Jurkat, Clone E6-1 (cell line): Measurements from ENCODE around the gene CDH16.
"Not testable (repeated sequence)": the region's sequence is repeated elsewhere in the genome, so short reads cannot be mapped to it uniquely, and the experiment has no call there.

Source experiments
- DNase-seq: peaks from one replicate; pipeline ENCODE4 v3.0.0-alpha.2; 2011; ENCODE audit warnings: low read depth, low spot score
- H3K4me3 ChIP-seq: 2 replicates; pipeline ENCODE4 v1.5.1; 2011; ENCODE audit warnings: mild to moderate bottlenecking, low read length, control low read depth, moderate library complexity

The CDH16 gene

GRCh38 chr16:66902648-66903543 lies 15.8 kb downstream of the CDH16 start:
- H3K4me3 ChIP-seq = no peak overlapping the region
- DNase-seq = no peak

GRCh38 chr16:66901626-66902025 lies 17.1 kb downstream of the CDH16 start:
- DNase-seq = no peak

GRCh38 chr16:66900721-66901441 lies 17.8 kb downstream of the CDH16 start:
- DNase-seq = no peak
- H3K4me3 ChIP-seq = no peak overlapping the region

More at GRCh38 chr16:66901626-66902025, 17.1 kb downstream of the CDH16 start:
- no peak overlapping the region for H3K4me3 ChIP-seq

- no peak overlapping the region for H3K4me3 ChIP-seq
Observed at GRCh38 chr16:66899945-66900710, 18.6 kb downstream of the CDH16 start.

GRCh38 chr16:66899310-66899944 lies 19.3 kb downstream of the CDH16 start:
- no peak for DNase-seq
- H3K4me3 ChIP-seq = no peak overlapping the region

More at GRCh38 chr16:66899945-66900710, 18.6 kb downstream of the CDH16 start:
- DNase-seq = no peak

GRCh38 chr16:66898933-66899309 lies 19.8 kb downstream of the CDH16 start:
- DNase-seq = no peak
- H3K4me3 ChIP-seq = no peak overlapping the region

GRCh38 chr16:66898207-66898606 lies 20.5 kb downstream of the CDH16 start:
- DNase-seq = no peak
- no peak overlapping the region for H3K4me3 ChIP-seq

- H3K4me3 ChIP-seq, DNase-seq: not testable (repeated sequence)
Observed at GRCh38 chr16:66896682-66897081, 22.0 kb downstream of the CDH16 start.

- H3K4me3 ChIP-seq = no peak overlapping the region
- no peak for DNase-seq
Observed at GRCh38 chr16:66895999-66896398, 22.7 kb downstream of the CDH16 start.

- no peak overlapping the region for H3K4me3 ChIP-seq
- no peak for DNase-seq
Observed at GRCh38 chr16:66895689-66895979, 23.1 kb downstream of the CDH16 start.

GRCh38 chr16:66894948-66895688 lies 23.6 kb downstream of the CDH16 start:
- no peak overlapping the region for H3K4me3 ChIP-seq
- DNase-seq = no peak

- DNase-seq = no peak
- no peak overlapping the region for H3K4me3 ChIP-seq
Observed at GRCh38 chr16:66894055-66894454, 24.6 kb downstream of the CDH16 start.

GRCh38 chr16:66891797-66892196 lies 26.9 kb downstream of the CDH16 start:
- DNase-seq = no peak
- H3K4me3 ChIP-seq = no peak overlapping the region

GRCh38 chr16:66891360-66891759 lies 27.3 kb downstream of the CDH16 start:
- H3K4me3 ChIP-seq = no peak overlapping the region
- no peak for DNase-seq

GRCh38 chr16:66890799-66891198 lies 27.9 kb downstream of the CDH16 start:
- H3K4me3 ChIP-seq = no peak overlapping the region
- no peak for DNase-seq

GRCh38 chr16:66889622-66890021 lies 29.1 kb downstream of the CDH16 start:
- no peak for DNase-seq
- H3K4me3 ChIP-seq = no peak overlapping the region

GRCh38 chr16:66888647-66889615 lies 29.8 kb downstream of the CDH16 start:
- no peak overlapping the region for H3K4me3 ChIP-seq
- no peak for DNase-seq

- no peak for DNase-seq
- no peak overlapping the region for H3K4me3 ChIP-seq
Observed at GRCh38 chr16:66886914-66887313, 31.8 kb downstream of the CDH16 start.
